Mononuclear cell (primary cell): ENCODE measurements around the gene NECTIN2. TPM values are rescaled to one million over a fixed set of nuclear protein-coding genes. Genes with fewer than 3 reads are reported as not detected.
A peak's percentile ranks its signal among the peaks of the same experiment; 100 is the strongest.
"Not testable (repeated sequence)": the region's sequence is repeated elsewhere in the genome, so short reads cannot be mapped to it uniquely, and the experiment has no call there.

ENCODE experiments used
- H3K27me3 ChIP-seq: 2 replicates; pipeline ENCODE4 v1.6.0; 2011; ENCODE audit warnings: low read length, control low read depth; ENCODE audit not compliant: insufficient read depth
- H3K4me1 ChIP-seq: 2 replicates; pipeline ENCODE4 v1.5.1; 2011; ENCODE audit warnings: mild to moderate bottlenecking, low read length, control low read depth; ENCODE audit not compliant: insufficient read depth
- H3K4me3 ChIP-seq: 2 replicates; pipeline ENCODE4 v1.5.1; 2011; ENCODE audit warnings: mild to moderate bottlenecking, low read length, moderate library complexity
- H3K9me3 ChIP-seq: 2 replicates; pipeline ENCODE4 v1.5.1; 2011; ENCODE audit warnings: low read depth, mild to moderate bottlenecking, control low read depth, low read length
- total RNA-seq: library from RNA; depleted of rRNA; stranded (reverse); fragments of >200 nt; gene quantifications from one replicate; pipeline ENCODE4 v1.2.3, GENCODE V29; 2012

The NECTIN2 gene
- total RNA-seq, 1 donor: 22.1 TPM

- H3K27me3 ChIP-seq, H3K9me3 ChIP-seq: not testable (repeated sequence)
- Histone ChIP-seq H3K4me1 (peaks cover 19% of the 10 kb centered on the region), H3K4me3 (peak within 1 kb of the TSS; percentile 44)
Observed at GRCh38 chr19:44914433-44915206, 68.5 kb downstream of the NECTIN2 start, which contains the start of gene APOC1. Gene APOC1 (plus strand): TSS chr19:44914608. CDS start chr19:44914892, 284 bp downstream.

GRCh38 chr19:44924243-44924725, 78.2 kb downstream of the NECTIN2 start:
- Histone ChIP-seq H3K4me1 (peaks cover 30% of the 10 kb centered on the region), H3K9me3 (no peaks in the 10 kb centered on the region)

GRCh38 chr19:44925114-44925891, 79.2 kb downstream of the NECTIN2 start:
- peaks cover 30% of the 10 kb centered on the region for H3K4me1 ChIP-seq
- no peak overlapping the region for H3K4me3 ChIP-seq
- no peaks in the 10 kb centered on the region for H3K27me3 ChIP-seq
- H3K9me3 ChIP-seq: no peaks in the 10 kb centered on the region

More at GRCh38 chr19:44924243-44924725, 78.2 kb downstream of the NECTIN2 start:
- no peaks in the 10 kb centered on the region for H3K27me3 ChIP-seq
- H3K4me3 ChIP-seq: no peak overlapping the region

GRCh38 chr19:44926245-44927077, 80.4 kb downstream of the NECTIN2 start:
- not testable (repeated sequence) for H3K4me3 ChIP-seq

GRCh38 chr19:44927746-44928145, 81.6 kb downstream of the NECTIN2 start:
- Histone ChIP-seq H3K4me1 (peaks cover 30% of the 10 kb centered on the region), H3K9me3 (no peaks in the 10 kb centered on the region), H3K27me3 (no peaks in the 10 kb centered on the region), H3K4me3 (no peak overlapping the region)

More at GRCh38 chr19:44926245-44927077, 80.4 kb downstream of the NECTIN2 start:
- H3K9me3 ChIP-seq, H3K27me3 ChIP-seq: not testable (repeated sequence)
- peaks cover 30% of the 10 kb centered on the region for H3K4me1 ChIP-seq

- Histone ChIP-seq H3K27me3 (no peaks in the 10 kb centered on the region), H3K4me3 (no peak overlapping the region), H3K4me1 (peaks cover 26% of the 10 kb centered on the region), H3K9me3 (no peaks in the 10 kb centered on the region)
Observed at GRCh38 chr19:44930088-44930487, 84.0 kb downstream of the NECTIN2 start.

- Histone ChIP-seq H3K9me3 (no peaks in the 10 kb centered on the region), H3K4me1 (peaks cover 11% of the 10 kb centered on the region), H3K4me3 (no peak overlapping the region), H3K27me3 (no peaks in the 10 kb centered on the region)
Observed at GRCh38 chr19:44931541-44931940, 85.4 kb downstream of the NECTIN2 start.

Other genes starting within 250 kb of the NECTIN2 start
- gene IGSF23, start 232.7 kb upstream of the NECTIN2 start, total RNA-seq: not detected
- 4.5 TPM for gene PVR, start 202.4 kb upstream of the NECTIN2 start, total RNA-seq
- gene CEACAM19, start 174.8 kb upstream of the NECTIN2 start, total RNA-seq: 0.63 TPM
- gene CEACAM16, start 147.1 kb upstream of the NECTIN2 start, total RNA-seq: not detected
- gene BCL3, start 97.6 kb upstream of the NECTIN2 start, total RNA-seq: 33.0 TPM
- gene CBLC, start 68.4 kb upstream of the NECTIN2 start, total RNA-seq: not detected
- gene BCAM, start 37.2 kb upstream of the NECTIN2 start, total RNA-seq: not detected
- gene TOMM40, start 45.0 kb downstream of the NECTIN2 start, total RNA-seq: 23.4 TPM
- 0.94 TPM for gene APOE, start 59.5 kb downstream of the NECTIN2 start, total RNA-seq
- not detected for gene APOC1, start 68.3 kb downstream of the NECTIN2 start, total RNA-seq
- not detected for gene APOC4, start 95.9 kb downstream of the NECTIN2 start, total RNA-seq
- gene APOC2, start 99.8 kb downstream of the NECTIN2 start, total RNA-seq: not detected
- 29.1 TPM for gene CLPTM1, start 109.1 kb downstream of the NECTIN2 start, total RNA-seq
- gene RELB, start 155.2 kb downstream of the NECTIN2 start, total RNA-seq: 42.9 TPM
- gene CLASRP, start 192.7 kb downstream of the NECTIN2 start, total RNA-seq: 49.4 TPM
- gene ZNF296, start 230.2 kb downstream of the NECTIN2 start, total RNA-seq: 1.2 TPM
- 4.1 TPM for gene GEMIN7, start 233.0 kb downstream of the NECTIN2 start, total RNA-seq
- gene PPP1R37, start 246.9 kb downstream of the NECTIN2 start, total RNA-seq: 14.0 TPM